ENCODE data around the gene TOP3A. TPM values are rescaled to one million over a fixed set of nuclear protein-coding genes. Genes with fewer than 3 reads are reported as not detected.

TOP3A gene
- polyA plus RNA-seq, 1 donor (not counting 4 experiments of a cell fraction or from before 2014, with no cell fraction given): 11.6 TPM

- H3K9ac ChIP-seq (ENCODE audit: control insufficient read depth, extremely low read depth, insufficient read depth, low read length): peak overlapping the region; percentile 66
- TF ChIP-seq CTCF (optimal IDR thresholded peaks at IDR 0.05 in 1 of 3, IDR thresholded peaks at IDR 0.05 in 1 of 3, conservative IDR thresholded peaks at IDR 0.05 in 1 of 3; ENCODE audit: extremely low read depth in 1 of 3, insufficient read depth in 2 of 3, low read length in 3 of 3) (no peak), EZH2 (IDR thresholded peaks at IDR 0.05; ENCODE audit: low read length) (no peak)
- H3K9me3 ChIP-seq (ENCODE audit: control insufficient read depth, low read depth, low read length): no peaks in the 10 kb centered on the region
- DNase-seq (ENCODE audit: low read depth, low spot score) (no peak), FAIRE-seq (no peak)
- peak overlapping the region; percentile 78 for H3K27ac ChIP-seq (ENCODE audit: control insufficient read depth, insufficient read depth, low read length)
- dilution Hi-C loops (cut with MboI; ENCODE audit: extremely low pct_ligation_motif_present, low sequenced_read_pairs): no loop called here
- peak overlapping the region; percentile 62 for H3K4me2 ChIP-seq (ENCODE audit: control insufficient read depth, extremely low read depth, insufficient read depth, low read depth, low read length)
- H3K4me3 ChIP-seq (ENCODE audit: control insufficient read depth in 2 of 3, extremely low read depth in 1 of 3, insufficient read depth in 2 of 3, low read depth in 1 of 3, low read length in 3 of 3): no peak overlapping the region
- H3K79me2 ChIP-seq (ENCODE audit: control insufficient read depth, insufficient read depth, low read length): peaks cover 5% of the 10 kb centered on the region
- peaks cover 22 to 31% of the 10 kb centered on the region in 2 experiments for H3K36me3 ChIP-seq (ENCODE audit: control insufficient read depth in 2 of 2, extremely low read depth in 1 of 2, insufficient read depth in 2 of 2, low read length in 2 of 2)
- no peak overlapping the region for H2AFZ ChIP-seq (ENCODE audit: control insufficient read depth, low read length)
- no peaks in the 10 kb centered on the region for H3K27me3 ChIP-seq (ENCODE audit: control insufficient read depth, extremely low read depth, insufficient read depth, low read length)
- H3K9me1 ChIP-seq (ENCODE audit: control insufficient read depth, extremely low read depth, insufficient read depth, low read length): no peaks in the 10 kb centered on the region
- H3K4me1 ChIP-seq (ENCODE audit: control insufficient read depth, extremely low read depth, insufficient read depth, low read length): peaks cover 17% of the 10 kb centered on the region
- no peaks in the 10 kb centered on the region for H4K20me1 ChIP-seq (ENCODE audit: control insufficient read depth, extremely low read depth, insufficient read depth, low read length)
Observed at GRCh38 chr17:18234853-18235380, 79.9 kb downstream of the TOP3A start.

GRCh38 chr17:18233803-18234518 lies 80.8 kb downstream of the TOP3A start:
- FAIRE-seq: no peak
- H3K4me2 ChIP-seq (ENCODE audit: control insufficient read depth, extremely low read depth, insufficient read depth, low read depth, low read length): no peak overlapping the region
- no peak overlapping the region for H3K9ac ChIP-seq (ENCODE audit: control insufficient read depth, extremely low read depth, insufficient read depth, low read length)
- peaks cover 17% of the 10 kb centered on the region for H3K4me1 ChIP-seq (ENCODE audit: control insufficient read depth, extremely low read depth, insufficient read depth, low read length)
- no peak overlapping the region for H2AFZ ChIP-seq (ENCODE audit: control insufficient read depth, low read length)
- TF ChIP-seq EZH2 (IDR thresholded peaks at IDR 0.05; ENCODE audit: low read length) (no peak), CTCF (optimal IDR thresholded peaks at IDR 0.05 in 1 of 3, IDR thresholded peaks at IDR 0.05 in 1 of 3, conservative IDR thresholded peaks at IDR 0.05 in 1 of 3; ENCODE audit: extremely low read depth in 1 of 3, insufficient read depth in 2 of 3, low read length in 3 of 3) (no peak)
- H3K4me3 ChIP-seq (ENCODE audit: control insufficient read depth in 2 of 3, extremely low read depth in 1 of 3, insufficient read depth in 2 of 3, low read depth in 1 of 3, low read length in 3 of 3): no peak overlapping the region
- no peaks in the 10 kb centered on the region for H4K20me1 ChIP-seq (ENCODE audit: control insufficient read depth, extremely low read depth, insufficient read depth, low read length)
- dilution Hi-C loops (cut with MboI; ENCODE audit: extremely low pct_ligation_motif_present, low sequenced_read_pairs): no loop called here
- no peaks in the 10 kb centered on the region for H3K27me3 ChIP-seq (ENCODE audit: control insufficient read depth, extremely low read depth, insufficient read depth, low read length)
- no peak for DNase-seq (ENCODE audit: low read depth, low spot score)
- H3K27ac ChIP-seq (ENCODE audit: control insufficient read depth, insufficient read depth, low read length): no peak overlapping the region
- no peaks in the 10 kb centered on the region for H3K9me3 ChIP-seq (ENCODE audit: control insufficient read depth, low read depth, low read length)
- no peaks in the 10 kb centered on the region for H3K9me1 ChIP-seq (ENCODE audit: control insufficient read depth, extremely low read depth, insufficient read depth, low read length)
- peaks cover 14% of the 10 kb centered on the region for H3K79me2 ChIP-seq (ENCODE audit: control insufficient read depth, insufficient read depth, low read length)
- H3K36me3 ChIP-seq (ENCODE audit: control insufficient read depth in 2 of 2, extremely low read depth in 1 of 2, insufficient read depth in 2 of 2, low read length in 2 of 2): peaks cover 22 to 28% of the 10 kb centered on the region in 2 experiments

All from keratinocyte (primary cell).